ENCODE results near the gene GIMAP8. TPM values are rescaled to one million over a fixed set of nuclear protein-coding genes. Genes with fewer than 3 reads are reported as not detected.

The GIMAP8 gene
- total RNA-seq, 1 donor: not detected

- H3K27ac ChIP-seq (ENCODE audit: low read depth, low read length): no peak overlapping the region
- no peak overlapping the region for H3K4me3 ChIP-seq (ENCODE audit: insufficient read depth, low read length)
- TF ChIP-seq CTCF (IDR thresholded peaks at IDR 0.05; ENCODE audit: extremely low read depth, low read depth, low read length): peak; percentile 91
- H3K79me2 ChIP-seq (ENCODE audit: insufficient read depth, low read length): no peaks in the 10 kb centered on the region
- H4K20me1 ChIP-seq (ENCODE audit: insufficient read depth, low read length): no peaks in the 10 kb centered on the region
- H3K9me3 ChIP-seq (ENCODE audit: low read depth, low read length): no peaks in the 10 kb centered on the region
- peak overlapping the region; percentile 53 for H3K4me2 ChIP-seq (ENCODE audit: insufficient read depth, low read length)
- no peaks in the 10 kb centered on the region for H3K4me1 ChIP-seq (ENCODE audit: insufficient read depth, low read length)
- no peaks in the 10 kb centered on the region for H3K27me3 ChIP-seq (ENCODE audit: insufficient read depth, low read length)
- peak; percentile 97 for DNase-seq (ENCODE audit: insufficient read length, low spot score, missing footprints)
- H2AFZ ChIP-seq (ENCODE audit: low read length): peak overlapping the region; percentile 78
- no peaks in the 10 kb centered on the region for H3K36me3 ChIP-seq (ENCODE audit: insufficient read depth, low read length)
Observed at GRCh38 chr7:150420987-150421674, 29.3 kb upstream of the GIMAP8 start.

GRCh38 chr7:150421831-150422230, 28.6 kb upstream of the GIMAP8 start:
- H4K20me1 ChIP-seq (ENCODE audit: insufficient read depth, low read length): no peaks in the 10 kb centered on the region
- no peaks in the 10 kb centered on the region for H3K79me2 ChIP-seq (ENCODE audit: insufficient read depth, low read length)
- no peak overlapping the region for H3K4me3 ChIP-seq (ENCODE audit: insufficient read depth, low read length)
- H3K27ac ChIP-seq (ENCODE audit: low read depth, low read length): no peak overlapping the region
- TF ChIP-seq CTCF (IDR thresholded peaks at IDR 0.05; ENCODE audit: extremely low read depth, low read depth, low read length): no peak
- H3K4me1 ChIP-seq (ENCODE audit: insufficient read depth, low read length): no peaks in the 10 kb centered on the region
- H2AFZ ChIP-seq (ENCODE audit: low read length): no peak overlapping the region
- no peak overlapping the region for H3K4me2 ChIP-seq (ENCODE audit: insufficient read depth, low read length)
- H3K9me3 ChIP-seq (ENCODE audit: low read depth, low read length): no peaks in the 10 kb centered on the region
- no peaks in the 10 kb centered on the region for H3K36me3 ChIP-seq (ENCODE audit: insufficient read depth, low read length)
- no peak for DNase-seq (ENCODE audit: insufficient read length, low spot score, missing footprints)
- no peaks in the 10 kb centered on the region for H3K27me3 ChIP-seq (ENCODE audit: insufficient read depth, low read length)

- TF ChIP-seq CTCF (IDR thresholded peaks at IDR 0.05; ENCODE audit: extremely low read depth, low read depth, low read length): no peak
- no peak overlapping the region for H2AFZ ChIP-seq (ENCODE audit: low read length)
- no peak overlapping the region for H3K4me3 ChIP-seq (ENCODE audit: insufficient read depth, low read length)
- no peaks in the 10 kb centered on the region for H3K27me3 ChIP-seq (ENCODE audit: insufficient read depth, low read length)
- no peaks in the 10 kb centered on the region for H3K79me2 ChIP-seq (ENCODE audit: insufficient read depth, low read length)
- no peaks in the 10 kb centered on the region for H4K20me1 ChIP-seq (ENCODE audit: insufficient read depth, low read length)
- peaks cover 10% of the 10 kb centered on the region for H3K4me1 ChIP-seq (ENCODE audit: insufficient read depth, low read length)
- H3K9me3 ChIP-seq (ENCODE audit: low read depth, low read length): no peaks in the 10 kb centered on the region
- H3K27ac ChIP-seq (ENCODE audit: low read depth, low read length): no peak overlapping the region
- no peak overlapping the region for H3K4me2 ChIP-seq (ENCODE audit: insufficient read depth, low read length)
- no peaks in the 10 kb centered on the region for H3K36me3 ChIP-seq (ENCODE audit: insufficient read depth, low read length)
- no peak for DNase-seq (ENCODE audit: insufficient read length, low spot score, missing footprints)
Observed at GRCh38 chr7:150425670-150426069, 24.8 kb upstream of the GIMAP8 start.

- Histone ChIP-seq H3K79me2 (ENCODE audit: insufficient read depth, low read length) (no peaks in the 10 kb centered on the region), H3K36me3 (ENCODE audit: insufficient read depth, low read length) (no peaks in the 10 kb centered on the region), H3K4me2 (ENCODE audit: insufficient read depth, low read length) (peak overlapping the region; percentile 8), H2AFZ (ENCODE audit: low read length) (no peak overlapping the region), H3K4me1 (ENCODE audit: insufficient read depth, low read length) (peaks cover 10% of the 10 kb centered on the region), H3K4me3 (ENCODE audit: insufficient read depth, low read length) (no peak overlapping the region), H4K20me1 (ENCODE audit: insufficient read depth, low read length) (no peaks in the 10 kb centered on the region), H3K9me3 (ENCODE audit: low read depth, low read length) (no peaks in the 10 kb centered on the region), H3K27ac (ENCODE audit: low read depth, low read length) (no peak overlapping the region), H3K27me3 (ENCODE audit: insufficient read depth, low read length) (no peaks in the 10 kb centered on the region)
- TF ChIP-seq CTCF (IDR thresholded peaks at IDR 0.05; ENCODE audit: extremely low read depth, low read depth, low read length): no peak
- no peak for DNase-seq (ENCODE audit: insufficient read length, low spot score, missing footprints)
Observed at GRCh38 chr7:150428671-150429451, 21.6 kb upstream of the GIMAP8 start.

Data from osteoblast (primary cell).